ENCODE data around the gene GATA6. TPM values are rescaled to one million over a fixed set of nuclear protein-coding genes. Genes with fewer than 3 reads are reported as not detected.

The GATA6 gene
- total RNA-seq, 1 donor from 2014 or later, result 0.45 TPM

- no peak for DNase-seq (ENCODE audit: low read depth)
Observed at GRCh38 chr18:22241921-22242361, 72.6 kb downstream of the GATA6 start.

GRCh38 chr18:22243513-22243912 is 74.1 kb downstream of the GATA6 start:
- DNase-seq (ENCODE audit: low read depth), result no peak

- DNase-seq (ENCODE audit: low read depth), result no peak
Observed at GRCh38 chr18:22250026-22250425, 80.6 kb downstream of the GATA6 start.

GRCh38 chr18:22250591-22250996 is 81.2 kb downstream of the GATA6 start:
- DNase-seq (ENCODE audit: low read depth), result peak; percentile 94

Other genes starting within 250 kb of the GATA6 start
- under 0.01 TPM in 1 of 2 replicates, not detected in the other for gene CTAGE1, start 248.3 kb downstream of the GATA6 start, total RNA-seq

Measured in renal cortical epithelial cell (primary cell).